H1 (cell line): ENCODE measurements around the gene CEP250. TPM values are rescaled to one million over a fixed set of nuclear protein-coding genes. Genes with fewer than 3 reads are reported as not detected.

Source experiments
- CTCF ChIA-PET: fragments of 300-600 bp; sonication (Branson Sonifier 250); formaldehyde crosslinking; loops from one replicate; lab custom pipeline; 2021; ENCODE audit not compliant: partially characterized antibody; lab: Charles Lee
- POLR2A ChIA-PET: fragments of 300-600 bp; sonication (Branson Sonifier 250); formaldehyde crosslinking; loops from one replicate; lab custom pipeline; 2021; ENCODE audit warnings: inconsistent platforms; ENCODE audit not compliant: partially characterized antibody; lab: Charles Lee
- DNase-seq, 2 experiments: peaks; one replicate each; pipeline versions ENCODE4 v3.0.0 to v3.0.0-alpha.2; 2010 to 2022; ENCODE audit warnings: low spot score in 2 of 2, low read depth in 1 of 2, mixed read lengths in 1 of 2
- FAIRE-seq: peaks from 2 replicates; lab custom pipeline; 2011; peaks lifted over from hg19 to GRCh38; lab: Jason Lieb, UNC
- H2AFZ ChIP-seq: 2 replicates; pipeline ENCODE4 v1.8.1; 2012; ENCODE audit warnings: low read length, inconsistent platforms
- H2AK5ac ChIP-seq: 2 replicates; pipeline ENCODE4 v1.6.1; 2013; ENCODE audit warnings: low read depth, low read length
- H2BK120ac ChIP-seq: replicated peaks from 2 replicates; pipeline ENCODE3; 2013; ENCODE audit warnings: low read depth, low read length, inconsistent platforms
- H2BK12ac ChIP-seq: 2 replicates; pipeline ENCODE4 v1.6.1; 2013; ENCODE audit warnings: low read depth, low read length
- H2BK15ac ChIP-seq: 2 replicates; pipeline ENCODE4 v1.6.1; 2013; ENCODE audit warnings: low read length
- H2BK20ac ChIP-seq: 2 replicates; pipeline ENCODE4 v1.6.1; 2013; ENCODE audit warnings: low read length
- H2BK5ac ChIP-seq: 2 replicates; pipeline ENCODE4 v1.6.1; 2013; ENCODE audit warnings: low read depth, low read length
- H3K14ac ChIP-seq: 2 replicates; pipeline ENCODE4 v1.6.1; 2013; ENCODE audit warnings: inconsistent platforms; ENCODE audit not compliant: insufficient read length
- H3K18ac ChIP-seq: 2 replicates; pipeline ENCODE4 v1.6.1; 2013; ENCODE audit warnings: low read length; ENCODE audit errors: extremely low read depth
- H3K23ac ChIP-seq: 2 replicates; pipeline ENCODE4 v1.6.1; 2013; ENCODE audit warnings: inconsistent platforms; ENCODE audit not compliant: insufficient read length
- H3K23me2 ChIP-seq: 2 replicates; pipeline ENCODE4 v1.6.1; 2013; ENCODE audit warnings: low read depth, low read length
- H3K27ac ChIP-seq: 2 replicates; pipeline ENCODE4 v1.6.1; 2011; ENCODE audit warnings: low read depth, low read length, inconsistent platforms
- H3K27me3 ChIP-seq, 4 experiments: replicated peaks in 1 of 4; 1 replicate in 1 of 4; 2 replicates in 3 of 4; pipeline versions ENCODE4 v1.6.1 to v1.8.1; 2011 to 2013; ENCODE audit warnings: low read length in 3 of 4, mild to moderate bottlenecking in 3 of 4, inconsistent platforms in 2 of 4, mixed read lengths in 2 of 4, moderate library complexity in 1 of 4; ENCODE audit not compliant: control insufficient read depth in 3 of 4, insufficient read depth in 3 of 4; ENCODE audit errors: extremely low read depth in 1 of 4
- H3K36me3 ChIP-seq, 4 experiments: 2 replicates each; pipeline versions ENCODE4 v1.6.1 to v1.8.1; 2011 to 2013; ENCODE audit warnings: mild to moderate bottlenecking in 4 of 4, low read length in 3 of 4, moderate library complexity in 2 of 4, control low read depth in 1 of 4, inconsistent platforms in 1 of 4; ENCODE audit not compliant: insufficient read depth in 4 of 4, control insufficient read depth in 2 of 4
- H3K4ac ChIP-seq: replicated peaks from 2 replicates; pipeline ENCODE3; 2013; ENCODE audit warnings: low read length, low read depth, mixed read lengths, inconsistent platforms; ENCODE audit not compliant: insufficient read length
- H3K4me1 ChIP-seq, 4 experiments: replicated peaks in 1 of 4; 1 replicate in 1 of 4; 2 replicates in 3 of 4; pipeline versions ENCODE4 v1.6.1 to v1.8.1; 2011 to 2013; ENCODE audit warnings: low read length in 3 of 4, inconsistent platforms in 2 of 4, mixed read lengths in 1 of 4; ENCODE audit not compliant: insufficient read depth in 4 of 4, control insufficient read depth in 3 of 4
- H3K4me2 ChIP-seq, 2 experiments: 2 replicates each; pipeline versions ENCODE4 v1.6.1 to v1.8.1; 2011 to 2013; ENCODE audit warnings: low read depth in 2 of 2, low read length in 2 of 2, control low read depth in 1 of 2, inconsistent platforms in 1 of 2, mild to moderate bottlenecking in 1 of 2; ENCODE audit not compliant: insufficient read depth in 1 of 2
- H3K4me3 ChIP-seq, 4 experiments: fragments of 200-600, 300-600 bp in 1 of 4; sonication (generic), shearing (Covaris generic), sonication (Bioruptor Twin) in 1 of 4; 2 replicates each; pipeline versions ENCODE4 v1.5.1 to v1.8.1; 2011 to 2016; ENCODE audit warnings: low read length in 4 of 4, low read depth in 3 of 4, control low read depth in 2 of 4, inconsistent platforms in 2 of 4, mild to moderate bottlenecking in 2 of 4, mixed read lengths in 1 of 4, moderate library complexity in 1 of 4; ENCODE audit not compliant: insufficient read depth in 2 of 4; ENCODE audit errors: extremely low read depth in 1 of 4
- H3K56ac ChIP-seq: replicated peaks from 2 replicates; pipeline ENCODE3; 2013; ENCODE audit warnings: low read depth, mild to moderate bottlenecking, mixed read lengths, low read length, inconsistent platforms; ENCODE audit not compliant: insufficient read length
- H3K79me1 ChIP-seq: 2 replicates; pipeline ENCODE4 v1.6.1; 2013; ENCODE audit warnings: low read depth, low read length, control low read depth
- H3K79me2 ChIP-seq, 2 experiments: 2 replicates each; pipeline versions ENCODE4 v1.6.1 to v1.8.1; 2012 to 2013; ENCODE audit warnings: low read length in 2 of 2, mild to moderate bottlenecking in 2 of 2, inconsistent platforms in 1 of 2; ENCODE audit not compliant: insufficient read depth in 2 of 2, control insufficient read depth in 1 of 2
- H3K9ac ChIP-seq, 4 experiments: replicated peaks in 1 of 4; 1 replicate in 1 of 4; 2 replicates in 3 of 4; pipeline versions ENCODE4 v1.6.1 to v1.8.1; 2011 to 2013; ENCODE audit warnings: low read depth in 3 of 4, low read length in 3 of 4, control low read depth in 2 of 4, mild to moderate bottlenecking in 2 of 4, moderate library complexity in 2 of 4, inconsistent platforms in 1 of 4; ENCODE audit errors: extremely low read depth in 1 of 4
- H3K9me3 ChIP-seq, 2 experiments: 2 replicates each; pipeline versions ENCODE4 v1.6.1 to v1.8.1; 2012 to 2013; ENCODE audit warnings: mild to moderate bottlenecking in 2 of 2, moderate library complexity in 2 of 2, control low read depth in 1 of 2, inconsistent platforms in 1 of 2, low read depth in 1 of 2, low read length in 1 of 2, mixed read lengths in 1 of 2; ENCODE audit not compliant: insufficient read depth in 2 of 2
- H4K20me1 ChIP-seq, 2 experiments: replicated peaks in 1 of 2; 2 replicates each; pipeline versions ENCODE3 to v1.8.1; 2011 to 2013; ENCODE audit warnings: inconsistent platforms in 2 of 2, low read length in 2 of 2, mild to moderate bottlenecking in 1 of 2; ENCODE audit not compliant: insufficient read depth in 2 of 2, control insufficient read depth in 1 of 2
- H4K5ac ChIP-seq: 2 replicates; pipeline ENCODE4 v1.6.1; 2013; ENCODE audit warnings: low read length, low read depth, mixed read lengths, inconsistent platforms; ENCODE audit not compliant: insufficient read length
- H4K8ac ChIP-seq: 2 replicates; pipeline ENCODE4 v1.8.0; 2013; ENCODE audit warnings: mild to moderate bottlenecking, moderate library complexity, low read length, inconsistent platforms; ENCODE audit not compliant: insufficient read depth; ENCODE audit errors: extremely low read depth
- H4K91ac ChIP-seq: replicated peaks from 2 replicates; pipeline ENCODE3; 2013; ENCODE audit warnings: low read length, mixed read lengths, inconsistent platforms; ENCODE audit not compliant: insufficient read length
- BCL11A ChIP-seq, 2 experiments: IDR thresholded peaks; one replicate each; pipeline ENCODE4 v1.6.1; 2011; ENCODE audit warnings: low read depth in 2 of 2, low read length in 2 of 2, mild to moderate bottlenecking in 2 of 2
- CEBPB ChIP-seq: IDR thresholded peaks from 2 replicates; pipeline ENCODE4 v1.6.1; 2012; ENCODE audit warnings: low read depth, low read length
- EZH2 ChIP-seq: fragments of 200-600 bp; sonication (generic); IDR thresholded peaks from 2 replicates; pipeline ENCODE4 v1.7.1; 2012; ENCODE audit warnings: low read depth, mild to moderate bottlenecking, moderate library complexity, low read length, inconsistent platforms; ENCODE audit not compliant: severe bottlenecking
- FOSL1 ChIP-seq: IDR thresholded peaks from 2 replicates; pipeline ENCODE4 v1.6.1; 2011; ENCODE audit warnings: mild to moderate bottlenecking, low read depth, low read length, moderate library complexity; ENCODE audit not compliant: insufficient read depth
- KDM1A ChIP-seq: fragments of 200-600, 300-600 bp; sonication (generic); IDR thresholded peaks from 2 replicates; pipeline ENCODE4 v1.7.1; 2016; ENCODE audit warnings: mild to moderate bottlenecking, low read length, borderline replicate concordance
- MAFK ChIP-seq: IDR thresholded peaks from 2 replicates; pipeline ENCODE4 v1.6.1; 2012; ENCODE audit warnings: low read depth, mild to moderate bottlenecking, improper control_type of control experiment, low read length
- SIN3A ChIP-seq, 2 experiments: IDR thresholded peaks in 1 of 2; conservative IDR thresholded peaks in 1 of 2; 2 replicates each; pipeline ENCODE4 v1.6.1; 2011 to 2012; ENCODE audit warnings: low read length in 2 of 2, improper control_type of control experiment in 1 of 2, low read depth in 1 of 2, mild to moderate bottlenecking in 1 of 2
- SIX5 ChIP-seq: IDR thresholded peaks from 2 replicates; pipeline ENCODE4 v1.6.1; 2011; ENCODE audit warnings: mild to moderate bottlenecking, low read depth, low read length
- SP2 ChIP-seq: IDR thresholded peaks from 2 replicates; pipeline ENCODE4 v1.6.1; 2012; ENCODE audit warnings: mild to moderate bottlenecking, low read length, inconsistent platforms
- TAF7 ChIP-seq: optimal IDR thresholded peaks from 2 replicates; pipeline ENCODE3; 2011; ENCODE audit warnings: low read depth, mild to moderate bottlenecking, inconsistent platforms, low read length, moderate library complexity, borderline replicate concordance
- TBP ChIP-seq: IDR thresholded peaks from 2 replicates; pipeline ENCODE4 v1.6.1; 2011; ENCODE audit warnings: low read depth, low read length, improper control_type of control experiment
- TCF12 ChIP-seq: IDR thresholded peaks from 2 replicates; pipeline ENCODE4 v1.6.1; 2011; ENCODE audit warnings: low read depth, mild to moderate bottlenecking, low read length
- YY1 ChIP-seq: IDR thresholded peaks from 2 replicates; pipeline ENCODE4 v1.6.1; 2011; ENCODE audit warnings: low read depth, mild to moderate bottlenecking, low read length
- WGBS, 2 experiments: shearing (Covaris generic) in 1 of 2; methylation state at CpG; one replicate each; pipeline versions ENCODE4 v1.1.6 to v1.1.7; 2013 to 2015; ENCODE audit warnings: low lambda C conversion rate in 2 of 2, mixed read lengths in 2 of 2, inconsistent platforms in 1 of 2, low coverage in 1 of 2, missing lambda C conversion rate in 1 of 2; ENCODE audit not compliant: insufficient replicate concordance in 2 of 2, insufficient coverage in 1 of 2, insufficient read length in 1 of 2; ENCODE audit errors: extremely low coverage in 1 of 2, missing lambda C conversion rate in 1 of 2; 5-methylcytosine and 5-hydroxymethylcytosine counted together
- polyA plus RNA-seq, 7 experiments: library from polyadenylated mRNA; depleted of rRNA in 3 of 7; stranded (reverse) in 5 of 7; unstranded in 2 of 7; fragments of >200 nt in 5 of 7; fragments of 200-250 nt in 2 of 7; gene quantifications; 1 replicate in 5 of 7; 2 replicates in 1 of 7; 4 replicates in 1 of 7; pipeline versions ENCODE4 v1.2.1 to v1.2.3, GENCODE V29; 2011 to 2013; ENCODE audit warnings: missing spikeins in 2 of 7, mixed read lengths in 2 of 7
- total RNA-seq: library from RNA; stranded (reverse); fragmentation: NEBNext Ultra II Directional; extraction: Animal tissue kit (Norgen Biotek cat#: 25700); gene quantifications from 2 replicates; pipeline ENCODE4 v1.2.1, GENCODE V29; 2021

The CEP250 gene
- total and polyA plus RNA-seq, 2 of the 8 experiments (the other 6 are each of a cell fraction or from before 2014, with no cell fraction given): 2.6 to 33.7 TPM

GRCh38 chr20:35506179-35506578 lies 50.8 kb downstream of the CEP250 start:
- Histone ChIP-seq H3K27ac (no peak overlapping the region), H3K36me3 (peaks cover 15 to 51% (median 38%) of the 10 kb centered on the region in 4 experiments), H3K14ac (no peak overlapping the region), H2BK20ac (no peak overlapping the region), H2AK5ac (no peak overlapping the region), H4K20me1 (no peaks in the 10 kb centered on the region), H3K23ac (no peak overlapping the region), H3K9ac (no peak overlapping the region), H3K9me3 (no peaks in the 10 kb centered on the region), H2BK120ac (no peak overlapping the region), H3K18ac (no peak overlapping the region), H4K5ac (no peak overlapping the region), H2AFZ (no peak overlapping the region), H3K79me2 (no peaks in the 10 kb centered on the region), H3K4me1 (no peaks in the 10 kb centered on the region), H2BK15ac (no peak overlapping the region), H3K23me2 (no peaks in the 10 kb centered on the region; the same call in 1 of the 2 replicates), H3K27me3 (no peaks in the 10 kb centered on the region), H4K91ac (no peak overlapping the region), H2BK5ac (no peak overlapping the region), H3K4me2 (no peak overlapping the region), H3K4ac (no peak overlapping the region), H3K56ac (no peak overlapping the region), H4K8ac (no peak overlapping the region), H3K4me3 (no peak overlapping the region), H3K79me1 (no peaks in the 10 kb centered on the region), H2BK12ac (no peak overlapping the region)
- no peak for TF ChIP-seq EZH2
- TF ChIP-seq SIX5: no peak
- no peak for TF ChIP-seq SIN3A (conservative IDR thresholded peaks at IDR 0.05 in 1 of 2, IDR thresholded peaks at IDR 0.05 in 1 of 2; ENCODE audit: low read depth in 1 of 2, low read length in 2 of 2)
- no peak for TF ChIP-seq MAFK
- no peak for TF ChIP-seq BCL11A (IDR thresholded peaks at IDR 0.05; ENCODE audit: low read depth in 2 of 2, low read length in 2 of 2)
- no peak for TF ChIP-seq YY1
- no peak for TF ChIP-seq KDM1A
- no peak for TF ChIP-seq TBP
- TF ChIP-seq FOSL1: no peak
- no peak for TF ChIP-seq TCF12
- TF ChIP-seq SP2: no peak
- TF ChIP-seq TAF7: no peak
- no peak for TF ChIP-seq CEBPB
- POLR2A ChIA-PET: no interaction called here
- DNase-seq: no peak
- CTCF ChIA-PET: interaction anchor here (0.8 kb wide), 1 partner anchor 23 kb away, joined by 3 read pairs; the partner anchor contains the start of gene C20orf173
- WGBS, 2 experiments: 89% methylated on average over 3 of the region's 3 CpGs; no CpG with 5 or more reads in 1 of the 2 experiments
- no peak for FAIRE-seq
